ENCODE data around the gene RET.

The RET gene

GRCh38 chr10:43172645-43173044, 95.8 kb downstream of the RET start:
- DNase-seq (ENCODE audit: low read depth) = no peak

DNA sequence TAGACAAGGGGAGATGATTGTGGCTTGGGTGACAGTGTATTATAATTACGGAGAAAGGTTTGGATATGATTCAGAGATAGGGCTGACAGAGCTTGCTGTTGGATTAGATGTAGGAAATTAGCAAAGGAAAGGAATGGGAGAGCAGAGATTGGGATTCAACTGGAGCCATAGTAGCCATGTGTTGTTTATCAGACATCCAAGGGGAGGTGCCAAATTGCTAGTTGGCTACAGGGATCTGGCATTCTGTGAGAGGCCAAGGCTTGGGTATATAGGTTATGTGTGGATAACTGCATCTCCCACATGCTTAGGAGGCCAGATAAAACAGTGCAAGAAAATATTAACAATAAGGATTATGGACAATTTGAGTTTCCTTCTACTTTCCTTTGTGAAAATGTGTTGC, 96.3 kb downstream of the RET start:
- DNase-seq (ENCODE audit: low read depth) = no peak

GRCh38 chr10:43174969-43175368, 98.1 kb downstream of the RET start:
- DNase-seq (ENCODE audit: low read depth) = no peak

DNA sequence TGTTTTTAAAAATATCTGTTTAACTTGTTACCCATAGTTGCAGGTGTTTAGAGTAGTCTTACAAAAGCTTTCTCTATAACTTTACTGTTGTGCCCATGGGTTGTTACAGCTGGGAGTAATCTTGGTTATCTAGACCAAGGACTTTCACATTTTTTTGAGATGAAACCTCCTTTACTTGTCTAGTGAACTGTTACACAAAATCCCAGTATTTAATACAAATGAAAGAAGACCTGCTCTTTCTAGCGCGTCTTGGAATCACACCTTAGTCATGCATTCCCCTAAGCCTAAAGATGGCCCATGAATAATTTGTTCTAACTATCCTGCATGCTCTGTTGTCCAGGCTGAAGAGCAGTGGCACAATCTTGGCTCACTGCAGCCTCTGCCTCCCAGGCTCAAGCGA, 99.4 kb downstream of the RET start:
- DNase-seq (ENCODE audit: low read depth) = no peak

DNA sequence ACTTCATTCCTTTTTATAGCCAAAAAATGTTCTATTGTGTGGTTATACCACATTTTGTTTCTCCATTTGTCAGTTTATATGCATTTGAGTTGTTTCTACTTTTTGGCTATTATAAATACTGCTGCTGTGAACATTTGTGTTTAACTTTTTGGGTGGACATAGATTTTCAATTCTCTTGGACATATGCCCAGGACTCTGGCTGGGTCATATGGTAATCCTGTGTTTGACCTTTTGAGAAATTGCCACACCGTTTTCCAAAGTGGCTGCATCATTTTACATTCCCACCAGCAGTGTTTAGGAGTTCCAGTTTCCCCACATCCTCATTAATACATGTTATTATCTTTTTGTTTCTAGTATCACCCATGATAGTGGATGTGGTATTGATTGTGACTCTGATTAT, 100.7 kb downstream of the RET start:
- DNase-seq (ENCODE audit: low read depth) = peak; percentile 71

All from fibroblast of gingiva (primary cell).